HG03135 (cell line): ENCODE results near the gene HNMT.
"Not testable (repeated sequence)": the region's sequence is repeated elsewhere in the genome, so short reads cannot be mapped to it uniquely, and the experiment has no call there.

ENCODE experiments used
- ATAC-seq: cut with Tn5 transposase; IDR thresholded peaks from one replicate; pipeline ENCODE4 v1.9.1; 2021; ENCODE audit warnings: mild to moderate bottlenecking, moderate library complexity; ENCODE audit not compliant: unreplicated experiment

HNMT gene

DNA sequence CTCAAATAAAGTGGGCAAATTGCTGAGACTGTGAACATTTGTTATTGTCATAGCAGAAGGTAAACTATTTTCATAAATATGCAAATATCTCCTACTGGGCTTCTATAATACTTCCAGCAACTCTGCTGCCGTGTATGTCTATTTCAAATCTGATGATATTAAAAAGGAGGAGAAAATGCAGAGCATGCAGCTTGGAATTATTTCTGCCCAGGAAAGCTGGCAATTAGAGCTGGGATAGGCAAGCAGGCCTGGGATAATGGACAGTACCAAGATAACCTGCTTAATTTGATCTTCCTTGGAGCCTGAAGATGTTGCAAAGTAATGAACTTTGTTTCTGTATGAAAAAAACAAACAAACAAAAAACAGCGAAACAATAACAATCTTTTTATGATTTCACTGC lies 72.8 kb downstream of the HNMT start:
- ATAC-seq, result no peak

DNA sequence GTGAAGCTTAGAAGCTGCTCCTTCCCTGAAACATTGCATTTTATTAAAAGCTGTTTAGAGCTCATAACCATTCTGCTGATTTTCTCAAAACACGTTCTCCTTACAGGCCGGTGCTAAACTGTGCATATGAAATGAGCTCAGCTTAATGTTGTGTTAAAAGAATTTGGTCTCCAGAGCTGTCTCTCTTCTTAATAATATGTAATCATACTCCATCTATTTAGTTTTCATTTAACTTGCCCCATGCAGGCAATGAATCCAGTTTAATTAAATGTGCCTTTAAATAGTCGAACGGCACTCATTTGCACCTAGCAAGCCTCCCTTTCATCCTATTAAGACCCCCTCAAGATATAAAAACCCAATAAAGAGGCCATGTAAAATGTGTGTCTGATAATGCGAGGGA lies 76.3 kb downstream of the HNMT start:
- no peak for ATAC-seq

GRCh38 chr2:138042311-138042710 lies 78.0 kb downstream of the HNMT start:
- no peak for ATAC-seq

DNA sequence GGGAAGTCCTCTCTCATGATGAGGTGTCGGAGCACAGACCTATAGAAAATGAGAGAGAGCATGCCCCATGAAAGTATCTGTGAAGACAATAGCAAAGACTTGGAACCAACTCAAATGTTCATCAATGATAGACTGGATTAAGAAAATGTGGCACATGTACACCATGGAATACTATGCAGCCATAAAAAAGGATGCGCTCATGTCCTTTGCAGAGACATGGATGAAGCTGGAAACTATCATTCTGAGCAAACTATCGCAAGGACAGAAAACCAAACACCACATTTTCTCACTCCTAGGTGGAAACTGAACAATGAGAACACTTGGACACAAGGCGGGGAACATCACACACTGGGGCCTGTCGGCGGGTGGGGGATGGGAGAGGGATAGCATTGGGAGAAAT lies 79.3 kb downstream of the HNMT start:
- not testable (repeated sequence) for ATAC-seq

DNA sequence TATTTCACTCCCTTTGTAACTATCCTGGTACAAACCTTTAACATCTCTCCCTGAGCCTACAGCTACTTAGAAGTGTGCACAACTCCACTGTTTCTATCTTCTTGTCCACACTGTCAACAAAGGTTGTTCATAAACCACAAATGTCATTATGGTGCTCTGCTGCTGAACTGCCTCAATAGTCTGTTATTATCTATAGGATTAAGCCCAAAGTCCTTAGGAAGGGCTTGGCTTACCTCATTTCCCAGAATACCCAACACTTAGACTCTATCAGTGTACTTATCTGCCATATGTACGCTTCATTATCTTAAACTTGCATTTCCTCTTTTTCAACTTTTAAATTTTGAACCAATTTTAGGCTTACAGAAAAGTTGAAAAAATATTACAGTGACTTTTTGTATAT lies 94.2 kb downstream of the HNMT start:
- no peak for ATAC-seq

GRCh38 chr2:138059487-138060300 lies 95.4 kb downstream of the HNMT start:
- ATAC-seq, result no peak

DNA sequence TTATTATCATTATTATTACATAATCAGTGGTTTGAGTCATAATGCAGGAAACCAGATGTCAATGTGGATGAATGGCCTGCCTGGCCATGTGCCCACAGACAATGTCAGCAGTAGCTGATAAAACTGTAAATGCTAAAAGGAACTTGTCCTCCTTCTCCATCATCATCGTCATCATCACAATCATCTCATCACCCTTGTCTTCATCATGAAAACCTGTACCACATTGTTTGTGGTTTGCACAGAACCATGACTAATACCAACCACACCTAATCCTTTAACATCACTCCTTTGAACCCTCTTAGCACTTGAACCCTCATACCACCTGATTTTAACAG lies 96.0 kb downstream of the HNMT start:
- ATAC-seq, result no peak

DNA sequence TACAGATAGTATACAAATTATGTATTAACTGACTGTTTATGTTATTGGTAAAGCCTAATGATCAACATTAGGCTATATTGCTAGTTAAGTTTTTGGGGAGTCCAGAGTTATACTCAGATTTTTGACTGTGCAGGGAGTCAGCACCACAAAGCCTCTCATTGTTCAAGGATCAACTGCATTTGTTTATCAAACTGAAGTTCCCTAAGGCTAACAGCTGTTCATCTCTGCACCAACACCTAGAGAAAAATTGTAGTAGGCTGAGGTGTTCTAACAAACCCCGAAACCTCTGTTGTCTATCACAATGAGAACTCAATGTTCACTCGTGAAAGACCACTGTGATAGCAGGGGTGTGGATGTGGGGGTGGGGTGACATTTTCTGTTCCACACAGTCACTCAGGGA lies 97.7 kb downstream of the HNMT start:
- ATAC-seq, result no peak

DNA sequence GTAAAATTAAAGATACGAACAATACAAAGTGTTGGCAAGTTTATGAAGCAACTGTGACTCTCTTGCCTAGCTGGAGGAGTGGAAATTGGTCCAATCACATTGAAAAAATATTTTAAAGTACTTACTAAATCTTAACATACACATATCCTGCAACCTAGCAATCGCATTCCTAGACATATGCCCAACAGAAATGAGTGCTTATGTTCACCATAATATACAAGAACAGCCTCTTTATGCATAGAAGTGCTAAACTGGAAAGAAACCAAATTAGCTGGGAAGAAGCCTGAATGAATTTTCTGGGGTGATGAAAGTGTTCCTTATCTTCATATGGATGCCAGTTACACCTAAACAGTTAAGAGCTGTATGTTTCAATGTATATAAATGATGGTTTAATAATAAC lies 98.9 kb downstream of the HNMT start:
- no peak for ATAC-seq
